Smooth muscle cell (in vitro differentiated cells): Measurements from ENCODE around the gene UBTD1. TPM values are rescaled to one million over a fixed set of nuclear protein-coding genes. Genes with fewer than 3 reads are reported as not detected.
A peak's percentile ranks its signal among the peaks of the same experiment; 100 is the strongest.

ENCODE experiments used
- DNase-seq: peaks from one replicate; lab custom pipeline; 2025; ENCODE audit not compliant: unreplicated experiment; lab: John Stamatoyannopoulos, UW
- H2AFZ ChIP-seq: fragments of 200-600 bp; sonication (generic); 2 replicates; pipeline ENCODE4 v1.6.0; 2016; ENCODE audit warnings: antibody characterized with exemption, low read depth, mild to moderate bottlenecking
- H3F3A ChIP-seq: fragments of 200-600 bp; sonication (generic); 2 replicates; pipeline ENCODE4 v1.6.0; 2017; ENCODE audit warnings: antibody characterized with exemption, low read depth
- H3K27ac ChIP-seq: fragments of 200-600 bp; sonication (generic); 2 replicates; pipeline ENCODE4 v1.5.1; 2016; ENCODE audit warnings: low read depth, mild to moderate bottlenecking
- H3K27me3 ChIP-seq: fragments of 200-600 bp; sonication (generic); 2 replicates; pipeline ENCODE4 v1.6.1; 2016; ENCODE audit warnings: low read depth, mild to moderate bottlenecking
- H3K36me3 ChIP-seq: fragments of 200-600 bp; sonication (generic); 2 replicates; pipeline ENCODE4 v1.5.1; 2016; ENCODE audit warnings: low read depth
- H3K4me1 ChIP-seq: fragments of 200-600 bp; sonication (generic); 2 replicates; pipeline ENCODE4 v1.5.1; 2016; ENCODE audit warnings: low read depth
- H3K4me2 ChIP-seq: fragments of 200-600 bp; sonication (generic); 2 replicates; pipeline ENCODE4 v1.6.0; 2016; ENCODE audit warnings: mild to moderate bottlenecking
- H3K4me3 ChIP-seq: fragments of 200-600 bp; sonication (generic); 2 replicates; pipeline ENCODE4 v1.5.1; 2016; ENCODE audit warnings: mild to moderate bottlenecking
- H3K79me2 ChIP-seq: fragments of 200-600 bp; sonication (generic); 2 replicates; pipeline ENCODE4 v1.6.0; 2016; ENCODE audit warnings: low read depth, mild to moderate bottlenecking
- H3K9ac ChIP-seq: fragments of 200-600 bp; sonication (generic); 2 replicates; pipeline ENCODE4 v1.6.0; 2016; ENCODE audit warnings: low read depth
- H3K9me3 ChIP-seq: fragments of 200-600 bp; sonication (generic); replicated peaks from 2 replicates; pipeline ENCODE4 v1.5.1; 2016; ENCODE audit warnings: low read depth
- H4K20me1 ChIP-seq: fragments of 200-600 bp; sonication (generic); 2 replicates; pipeline ENCODE4 v1.6.0; 2016; ENCODE audit warnings: low read depth
- CTCF ChIP-seq: fragments of 200-600 bp; sonication (generic); IDR thresholded peaks from 2 replicates; pipeline ENCODE4 v1.5.1; 2017; ENCODE audit warnings: borderline replicate concordance, mild to moderate bottlenecking, antibody characterized with exemption; ENCODE audit not compliant: insufficient read depth, poor library complexity, severe bottlenecking
- WGBS: methylation state at CpG from one replicate; pipeline ENCODE4 v1.1.7; 2016; ENCODE audit warnings: low lambda C conversion rate; 5-methylcytosine and 5-hydroxymethylcytosine counted together
- polyA plus RNA-seq: library from polyadenylated mRNA; unstranded; fragments of >200 nt; fragmentation: Nextera tagmentation; extraction: Ambion mirVana; gene quantifications from 2 replicates; pipeline ENCODE4 v1.2.1, GENCODE V29; 2016
- total RNA-seq: library from RNA; depleted of rRNA; stranded (reverse); fragments of >200 nt; gene quantifications from 2 replicates; pipeline ENCODE4 v1.2.3, GENCODE V29; 2014

Gene UBTD1
- total and polyA plus RNA-seq, 2 experiments from 2014 or later = 26.5 to 59.9 TPM

DNA sequence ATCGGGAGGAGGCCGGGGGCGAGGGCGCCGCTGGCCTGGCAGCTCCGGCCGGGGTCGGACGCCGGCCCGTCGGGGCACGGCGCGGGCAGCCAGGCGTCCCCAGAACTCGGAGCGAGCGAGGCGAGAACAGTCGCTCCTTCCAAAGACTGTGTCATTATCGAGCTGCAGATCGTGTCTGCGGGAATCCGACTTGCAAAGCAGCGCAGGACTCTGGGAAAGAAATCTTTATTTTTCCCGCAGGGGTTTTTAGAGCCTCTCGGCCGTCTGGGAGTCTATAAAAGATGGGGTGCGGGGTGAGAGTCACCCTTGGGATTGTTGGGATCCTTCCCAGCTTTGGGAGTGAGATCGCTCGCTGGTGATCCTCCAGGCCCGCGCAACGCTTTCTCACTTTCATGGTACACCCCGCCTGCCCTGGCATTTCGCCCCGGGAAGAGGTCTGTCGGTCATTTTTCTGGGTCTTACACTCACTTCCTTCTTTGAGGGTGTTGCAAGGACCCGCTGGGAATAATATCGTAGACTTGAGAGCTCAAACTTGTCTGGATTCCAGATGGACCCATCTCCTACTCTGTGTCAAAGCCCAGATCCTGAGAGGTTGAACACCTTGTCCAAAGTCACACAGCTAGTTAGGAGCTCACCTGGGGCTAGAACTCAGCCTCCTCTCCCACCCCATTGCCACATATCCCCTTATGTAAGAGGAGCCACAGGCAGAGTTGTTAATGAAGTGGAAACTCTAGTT is 1.0 kb downstream of the UBTD1 start:
- H4K20me1 ChIP-seq = peaks cover 77% of the 10 kb centered on the region
- peak overlapping the region; percentile 76 for H3K9ac ChIP-seq
- no peaks in the 10 kb centered on the region for H3K36me3 ChIP-seq
- no peak for TF ChIP-seq CTCF
- no peak for DNase-seq
- H3K4me2 ChIP-seq = peak overlapping the region; percentile 88
- 3% methylated on average over 40 of the region's 41 CpGs for WGBS
- no peaks in the 10 kb centered on the region for H3F3A ChIP-seq
- peak overlapping the region; percentile 90 for H2AFZ ChIP-seq
- H3K79me2 ChIP-seq = peaks cover 86% of the 10 kb centered on the region
- H3K27ac ChIP-seq = peak overlapping the region; percentile 87
- no peaks in the 10 kb centered on the region for H3K27me3 ChIP-seq
- H3K4me1 ChIP-seq = peaks cover 26% of the 10 kb centered on the region
- no peaks in the 10 kb centered on the region for H3K9me3 ChIP-seq
- peak overlapping the region; percentile 80 for H3K4me3 ChIP-seq

- peaks cover 77% of the 10 kb centered on the region for H4K20me1 ChIP-seq
- no peaks in the 10 kb centered on the region for H3K9me3 ChIP-seq
- no peak overlapping the region for H2AFZ ChIP-seq
- H3F3A ChIP-seq = no peaks in the 10 kb centered on the region
- peak overlapping the region; percentile 80 for H3K4me3 ChIP-seq
- WGBS = 73% methylated on average over 2 of the region's 2 CpGs
- H3K4me1 ChIP-seq = peaks cover 21% of the 10 kb centered on the region
- no peak for DNase-seq
- H3K9ac ChIP-seq = peak overlapping the region; percentile 76
- no peak for TF ChIP-seq CTCF
- no peaks in the 10 kb centered on the region for H3K27me3 ChIP-seq
- peaks cover 86% of the 10 kb centered on the region for H3K79me2 ChIP-seq
- no peaks in the 10 kb centered on the region for H3K36me3 ChIP-seq
- H3K27ac ChIP-seq = peak overlapping the region; percentile 87
- H3K4me2 ChIP-seq = peak overlapping the region; percentile 88
Observed at GRCh38 chr10:97500297-97500575, 1.5 kb downstream of the UBTD1 start.

- Histone ChIP-seq H3K4me3 (no peak overlapping the region), H3K4me1 (peaks cover 1% of the 10 kb centered on the region), H2AFZ (no peak overlapping the region), H3K9ac (no peak overlapping the region), H3K36me3 (no peaks in the 10 kb centered on the region), H3F3A (no peaks in the 10 kb centered on the region), H3K27ac (no peak overlapping the region), H3K4me2 (no peak overlapping the region), H3K79me2 (peaks cover 88% of the 10 kb centered on the region), H3K9me3 (no peaks in the 10 kb centered on the region), H4K20me1 (peaks cover 83% of the 10 kb centered on the region), H3K27me3 (no peaks in the 10 kb centered on the region)
- WGBS = 90% methylated on average over 6 of the region's 6 CpGs
- no peak for TF ChIP-seq CTCF
- no peak for DNase-seq
Observed at GRCh38 chr10:97502916-97503315, 4.2 kb downstream of the UBTD1 start.

DNA sequence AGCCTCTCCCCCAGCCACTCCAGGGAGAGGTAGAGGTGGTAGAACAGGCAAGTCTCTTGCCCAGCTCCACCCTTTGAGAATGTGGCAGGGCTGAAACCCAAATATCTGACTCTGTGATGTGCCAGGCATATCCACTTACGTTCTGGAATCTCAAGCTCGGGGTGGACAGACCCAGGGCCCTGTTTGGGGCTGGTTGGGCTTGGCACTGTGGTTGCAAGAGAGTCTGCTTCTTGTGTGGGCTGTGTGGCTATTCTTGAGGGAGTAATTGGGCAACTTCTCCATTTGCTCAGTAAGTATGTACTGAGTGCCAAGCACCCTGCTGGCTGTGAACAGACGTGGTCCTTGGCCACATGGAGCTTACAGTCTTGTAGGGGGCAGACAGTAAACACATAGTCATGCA is 4.7 kb downstream of the UBTD1 start:
- Histone ChIP-seq H3K36me3 (no peaks in the 10 kb centered on the region), H3K27ac (no peak overlapping the region), H3K9ac (no peak overlapping the region), H3K27me3 (no peaks in the 10 kb centered on the region), H4K20me1 (peaks cover 88% of the 10 kb centered on the region), H3K4me3 (no peak overlapping the region), H3F3A (no peaks in the 10 kb centered on the region), H3K4me2 (no peak overlapping the region), H3K79me2 (peaks cover 93% of the 10 kb centered on the region), H3K4me1 (peaks cover 5% of the 10 kb centered on the region), H3K9me3 (no peaks in the 10 kb centered on the region), H2AFZ (no peak overlapping the region)
- TF ChIP-seq CTCF = no peak
- DNase-seq = no peak
- 90% methylated on average over 3 of the region's 3 CpGs for WGBS
